ENCODE measurements around the gene ZNF507.

Gene ZNF507

GRCh38 chr19:32362318-32362691 is 16.9 kb downstream of the ZNF507 start:
- no peak for TF ChIP-seq CTCF (IDR thresholded peaks at IDR 0.05)
- Histone ChIP-seq H3K36me3 (peaks cover 47% of the 10 kb centered on the region), H3K9me3 (no peaks in the 10 kb centered on the region), H3K4me1 (ENCODE audit: control insufficient read depth in 1 of 2, insufficient read depth in 1 of 2, low read depth in 1 of 2, low read length in 1 of 2) (peaks cover 11% of the 10 kb centered on the region in 2 experiments), H3K27ac (no peak overlapping the region), H3K4me3 (ENCODE audit: low read depth in 1 of 2, low read length in 1 of 2) (no peak overlapping the region), H3K27me3 (no peaks in the 10 kb centered on the region)

- H3K27ac ChIP-seq, result no peak overlapping the region
- H3K36me3 ChIP-seq, result peaks cover 52% of the 10 kb centered on the region
- H3K27me3 ChIP-seq, result no peaks in the 10 kb centered on the region
- H3K9me3 ChIP-seq, result no peaks in the 10 kb centered on the region
- TF ChIP-seq CTCF (IDR thresholded peaks at IDR 0.05), result no peak
- H3K4me3 ChIP-seq (ENCODE audit: low read depth in 1 of 2, low read length in 1 of 2), result no peak overlapping the region
- H3K4me1 ChIP-seq (ENCODE audit: control insufficient read depth in 1 of 2, insufficient read depth in 1 of 2, low read depth in 1 of 2, low read length in 1 of 2), result peaks cover 11% of the 10 kb centered on the region in 2 experiments
These were observed 17.8 kb downstream of the ZNF507 start for GRCh38 chr19:32363175-32363574.

GRCh38 chr19:32363632-32364031 is 18.2 kb downstream of the ZNF507 start:
- peaks cover 48% of the 10 kb centered on the region for H3K36me3 ChIP-seq

GRCh38 chr19:32364040-32364439 is 18.6 kb downstream of the ZNF507 start:
- no peaks in the 10 kb centered on the region for H3K27me3 ChIP-seq
- TF ChIP-seq CTCF (IDR thresholded peaks at IDR 0.05), result no peak
- H3K4me3 ChIP-seq (ENCODE audit: low read depth in 1 of 2, low read length in 1 of 2), result no peak overlapping the region
- peaks cover 45% of the 10 kb centered on the region for H3K36me3 ChIP-seq
- no peak overlapping the region for H3K27ac ChIP-seq
- peaks cover 11% of the 10 kb centered on the region in 2 experiments for H3K4me1 ChIP-seq (ENCODE audit: control insufficient read depth in 1 of 2, insufficient read depth in 1 of 2, low read depth in 1 of 2, low read length in 1 of 2)
- H3K9me3 ChIP-seq, result no peaks in the 10 kb centered on the region

More at GRCh38 chr19:32363632-32364031, 18.2 kb downstream of the ZNF507 start:
- no peaks in the 10 kb centered on the region for H3K9me3 ChIP-seq
- H3K4me3 ChIP-seq (ENCODE audit: low read depth in 1 of 2, low read length in 1 of 2), result no peak overlapping the region
- peaks cover 11% of the 10 kb centered on the region in 2 experiments for H3K4me1 ChIP-seq (ENCODE audit: control insufficient read depth in 1 of 2, insufficient read depth in 1 of 2, low read depth in 1 of 2, low read length in 1 of 2)
- TF ChIP-seq CTCF (IDR thresholded peaks at IDR 0.05), result no peak
- no peak overlapping the region for H3K27ac ChIP-seq
- H3K27me3 ChIP-seq, result no peaks in the 10 kb centered on the region

- Histone ChIP-seq H3K27me3 (no peaks in the 10 kb centered on the region), H3K4me3 (ENCODE audit: low read depth in 1 of 2, low read length in 1 of 2) (no peak overlapping the region), H3K27ac (no peak overlapping the region), H3K4me1 (ENCODE audit: control insufficient read depth in 1 of 2, insufficient read depth in 1 of 2, low read depth in 1 of 2, low read length in 1 of 2) (peaks cover 11% of the 10 kb centered on the region in 2 experiments), H3K9me3 (no peaks in the 10 kb centered on the region), H3K36me3 (peaks cover 37% of the 10 kb centered on the region)
- no peak for TF ChIP-seq CTCF (IDR thresholded peaks at IDR 0.05)
These were observed 21.7 kb downstream of the ZNF507 start for GRCh38 chr19:32367063-32367462.

All from neutrophil (primary cell).